T47D (cell line): ENCODE results near the gene MAT2A.

Source experiments
- DNase-seq, 2 experiments: peaks; one replicate each; pipeline versions ENCODE4 v3.0.0 to v3.0.0-alpha.2; 2011 to 2012; ENCODE audit warnings: low read depth in 1 of 2, low spot score in 1 of 2
- JUND ChIP-seq: IDR thresholded peaks from 2 replicates; pipeline ENCODE4 v1.6.1; 2012; ENCODE audit warnings: low read depth
- in situ Hi-C: cut with HindIII; loops from 2 replicates; pipeline ENCODE4 v1.10.0; 2016; ENCODE audit warnings: low sequenced_read_pairs, low pct_unique_long_range_greater_than_20kb

The MAT2A gene

GRCh38 chr2:85560812-85561279, 21.9 kb downstream of the MAT2A start:
- no peak for TF ChIP-seq JUND
- no peak for DNase-seq
- in situ Hi-C loops: no loop called here

GRCh38 chr2:85561280-85562212, 22.6 kb downstream of the MAT2A start, which contains the start of gene GGCX:
GGCX (minus strand) TSS chr2:85561493; CDS start chr2:85561428, 65 bp downstream.
- no peak for TF ChIP-seq JUND
- DNase-seq: peak; percentile 58 to 92
- in situ Hi-C loops: no loop called here

GRCh38 chr2:85564144-85564563, 25.2 kb downstream of the MAT2A start:
- in situ Hi-C loops: no loop called here
- no peak for TF ChIP-seq JUND
- no peak for DNase-seq

GRCh38 chr2:85566265-85566664, 27.3 kb downstream of the MAT2A start:
- TF ChIP-seq JUND: no peak
- no peak for DNase-seq
- in situ Hi-C loops: no loop called here

- in situ Hi-C loops: no loop called here
- DNase-seq: no peak
- TF ChIP-seq JUND: no peak
Measured at GRCh38 chr2:85575739-85576138, 36.8 kb downstream of the MAT2A start.

- DNase-seq: no peak
- in situ Hi-C loops: no loop called here
- TF ChIP-seq JUND: no peak
Measured at GRCh38 chr2:85577063-85577385, 38.1 kb downstream of the MAT2A start.

- peak; percentile 69 to 86 for DNase-seq
- in situ Hi-C loops: no loop called here
- TF ChIP-seq JUND: no peak
Measured at GRCh38 chr2:85577386-85578242, 38.6 kb downstream of the MAT2A start, which contains the start of gene VAMP8. VAMP8 (plus strand) TSS chr2:85577586; CDS start chr2:85577647, 61 bp downstream.

GRCh38 chr2:85578243-85579180, 39.5 kb downstream of the MAT2A start:
- no peak for TF ChIP-seq JUND
- no peak for DNase-seq
- in situ Hi-C loops: no loop called here

- no peak for DNase-seq
- TF ChIP-seq JUND: no peak
- in situ Hi-C loops: no loop called here
Measured at GRCh38 chr2:85579266-85579935, 40.4 kb downstream of the MAT2A start.

GRCh38 chr2:85580206-85580605, 41.2 kb downstream of the MAT2A start:
- no peak for TF ChIP-seq JUND
- in situ Hi-C loops: no loop called here
- no peak for DNase-seq

GRCh38 chr2:85582492-85582891, 43.5 kb downstream of the MAT2A start:
- DNase-seq: no peak
- in situ Hi-C loops: no loop called here
- no peak for TF ChIP-seq JUND
